Upper lobe of right lung (tissue), 1 donor: ENCODE measurements around the gene MAP4K5. TPM values are rescaled to one million over a fixed set of nuclear protein-coding genes. Genes with fewer than 3 reads are reported as not detected.

Source experiments
- ATAC-seq: fragments of 200-7000 bp; cut with Tn5 transposase; one replicate; pipeline ENCODE4 v1.9.1; 2020; ENCODE audit warnings: mild to moderate bottlenecking, moderate library complexity
- DNase-seq: peaks from one replicate; pipeline ENCODE4 v3.0.0-alpha.2; 2020
- H3K27ac ChIP-seq: fragments of 200-600 bp; one replicate; pipeline ENCODE4 v1.8.0; 2022
- H3K27me3 ChIP-seq: fragments of 200-600 bp; one replicate; pipeline ENCODE4 v1.8.0; 2022; ENCODE audit warnings: mild to moderate bottlenecking
- H3K36me3 ChIP-seq: fragments of 200-600 bp; one replicate; pipeline ENCODE4 v1.8.0; 2022
- H3K4me1 ChIP-seq: fragments of 200-600 bp; one replicate; pipeline ENCODE4 v1.8.0; 2022
- H3K4me3 ChIP-seq: fragments of 200-600 bp; one replicate; pipeline ENCODE4 v1.8.0; 2022; ENCODE audit warnings: mild to moderate bottlenecking
- H3K9me3 ChIP-seq: fragments of 200-600 bp; one replicate; pipeline ENCODE4 v1.8.0; 2022
- CTCF ChIP-seq: fragments of 200-600 bp; IDR thresholded peaks from one replicate; pipeline ENCODE4 v1.8.0; 2022; ENCODE audit warnings: antibody characterized with exemption
- intact Hi-C: fragments of 100-400 bp; cut with DNase I; formaldehyde crosslinking; loops from one replicate; pipeline ENCODE4 v1.11.0; 2022
- total RNA-seq: library from RNA; stranded (reverse); fragmentation: NEBNext Ultra II Directional; extraction: Animal tissue kit (Norgen Biotek cat#: 25700); gene quantifications from one replicate; pipeline ENCODE4 v1.2.1, GENCODE V29; 2021
- donor health status: DM: no; HTN: yes; CAD: no; lungs with severe emphysema.

Gene MAP4K5
- total RNA-seq, 1 donor from 2014 or later: 46.3 TPM

GRCh38 chr14:50381008-50381407, 151.4 kb downstream of the MAP4K5 start:
- H3K27me3 ChIP-seq: no peaks in the 10 kb centered on the region
- no peak for ATAC-seq
- H3K4me1 ChIP-seq: no peaks in the 10 kb centered on the region
- no peaks in the 10 kb centered on the region for H3K9me3 ChIP-seq
- DNase-seq: no peak
- no peak for TF ChIP-seq CTCF
- H3K36me3 ChIP-seq: no peaks in the 10 kb centered on the region
- H3K27ac ChIP-seq: no peak overlapping the region
- intact Hi-C loops: no loop called here
- H3K4me3 ChIP-seq: no peak overlapping the region

- no peaks in the 10 kb centered on the region for H3K4me1 ChIP-seq
- no peaks in the 10 kb centered on the region for H3K27me3 ChIP-seq
- DNase-seq: no peak
- intact Hi-C loops: no loop called here
- no peaks in the 10 kb centered on the region for H3K9me3 ChIP-seq
- ATAC-seq: no peak
- no peak overlapping the region for H3K4me3 ChIP-seq
- no peak for TF ChIP-seq CTCF
- H3K27ac ChIP-seq: no peak overlapping the region
- no peaks in the 10 kb centered on the region for H3K36me3 ChIP-seq
Observed at GRCh38 chr14:50380455-50380854, 151.9 kb downstream of the MAP4K5 start.

GRCh38 chr14:50379563-50379962, 152.8 kb downstream of the MAP4K5 start:
- H3K4me1 ChIP-seq: no peaks in the 10 kb centered on the region
- no peak for TF ChIP-seq CTCF
- ATAC-seq (no peak), DNase-seq (no peak)
- no peak overlapping the region for H3K27ac ChIP-seq
- H3K9me3 ChIP-seq: no peaks in the 10 kb centered on the region
- H3K4me3 ChIP-seq: no peak overlapping the region
- H3K27me3 ChIP-seq: no peaks in the 10 kb centered on the region
- no peaks in the 10 kb centered on the region for H3K36me3 ChIP-seq
- intact Hi-C loops: no loop called here

- H3K9me3 ChIP-seq: no peaks in the 10 kb centered on the region
- no peaks in the 10 kb centered on the region for H3K27me3 ChIP-seq
- DNase-seq (no peak), ATAC-seq (peak; percentile 25)
- no peak for TF ChIP-seq CTCF
- intact Hi-C loops: no loop called here
- no peak overlapping the region for H3K4me3 ChIP-seq
- H3K36me3 ChIP-seq: no peaks in the 10 kb centered on the region
- no peaks in the 10 kb centered on the region for H3K4me1 ChIP-seq
- H3K27ac ChIP-seq: no peak overlapping the region
Observed at GRCh38 chr14:50377550-50378085, 154.8 kb downstream of the MAP4K5 start.

- DNase-seq: no peak
- Histone ChIP-seq H3K4me1 (no peaks in the 10 kb centered on the region), H3K27ac (no peak overlapping the region), H3K27me3 (no peaks in the 10 kb centered on the region), H3K4me3 (no peak overlapping the region), H3K36me3 (no peaks in the 10 kb centered on the region), H3K9me3 (no peaks in the 10 kb centered on the region)
- ATAC-seq: no peak
- no peak for TF ChIP-seq CTCF
- intact Hi-C loops: no loop called here
Observed at GRCh38 chr14:50375760-50376159, 156.6 kb downstream of the MAP4K5 start.

- TF ChIP-seq CTCF: no peak
- Histone ChIP-seq H3K27ac (no peak overlapping the region), H3K4me1 (no peaks in the 10 kb centered on the region), H3K9me3 (no peaks in the 10 kb centered on the region), H3K36me3 (no peaks in the 10 kb centered on the region), H3K4me3 (no peak overlapping the region), H3K27me3 (no peaks in the 10 kb centered on the region)
- DNase-seq (no peak), ATAC-seq (no peak)
- intact Hi-C loops: no loop called here
Observed at GRCh38 chr14:50373959-50374358, 158.4 kb downstream of the MAP4K5 start.
